ENCODE data around the gene ITGB7.

DNA sequence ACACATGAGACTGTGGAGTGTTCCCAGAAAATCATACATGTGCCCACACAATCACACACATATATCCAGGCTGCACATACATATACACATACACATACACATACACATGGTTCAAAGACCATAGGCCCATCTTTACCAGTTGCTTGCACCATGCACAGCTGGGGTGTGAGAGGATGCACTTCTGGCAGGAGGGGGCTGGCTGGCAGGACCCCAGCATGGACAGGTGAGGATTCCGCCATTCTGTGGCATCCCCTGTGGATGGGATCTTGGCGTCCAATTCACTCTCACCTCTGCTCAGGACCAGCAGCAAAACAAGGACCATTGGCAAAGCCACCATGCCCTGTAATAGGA lies 7.0 kb downstream of the ITGB7 start:
- TF ChIP-seq GATA2 (IDR thresholded peaks at IDR 0.05; ENCODE audit: low read depth, low read length) (no peak), GATA3 (IDR thresholded peaks at IDR 0.05; ENCODE audit: low read depth, low read length) (no peak)

All from SH-SY5Y (cell line).